ENCODE results near the gene ANK3.

- TF ChIP-seq ZFX (IDR thresholded peaks at IDR 0.05) = no peak
- TF ChIP-seq ZBTB33 (IDR thresholded peaks at IDR 0.05; ENCODE audit: extremely low read depth, insufficient replicate concordance, low read length) = no peak
- no peak for TF ChIP-seq REST (IDR thresholded peaks at IDR 0.05; ENCODE audit: low read depth)
- TF ChIP-seq ZNF274 (IDR thresholded peaks at IDR 0.05; ENCODE audit: low read depth, low read length) = no peak
- no peak for TF ChIP-seq POLR2A (IDR thresholded peaks at IDR 0.05; ENCODE audit: borderline replicate concordance, extremely low read depth, insufficient read depth, insufficient read length)
- no peak for TF ChIP-seq CTCF (IDR thresholded peaks at IDR 0.05 in 2 of 3, conservative IDR thresholded peaks at IDR 0.05 in 1 of 3; ENCODE audit: borderline replicate concordance in 1 of 3, insufficient read depth in 1 of 3, low read depth in 2 of 3, low read length in 2 of 3)
- TF ChIP-seq EZH2 (IDR thresholded peaks at IDR 0.05) = no peak
- no peak; the same call in 1 of the 2 replicates for TF ChIP-seq EGR1 (IDR thresholded peaks at IDR 0.05; ENCODE audit: low read depth)
- peak; percentile 27; the same call in 1 of the 2 replicates for TF ChIP-seq POLR2AphosphoS5 (IDR thresholded peaks at IDR 0.05; ENCODE audit: low read depth, low read length)
- TF ChIP-seq SRF (IDR thresholded peaks at IDR 0.05; ENCODE audit: low read depth) = no peak
- TF ChIP-seq JUND (IDR thresholded peaks at IDR 0.05) = peak; percentile 54
- no peak for TF ChIP-seq RAD21 (IDR thresholded peaks at IDR 0.05; ENCODE audit: low read depth)
- TF ChIP-seq YY1 (IDR thresholded peaks at IDR 0.05; ENCODE audit: extremely low read depth, insufficient replicate concordance, low read depth, low read length) = no peak
These were observed 4.8 kb downstream of the ANK3 start for GRCh38 chr10:60384708-60385398.
